Stimulated activated CD4-positive, alpha-beta T cell treated with anti-CD3 and anti-CD28 coated beads, Interleukin-1b, Interleukin-23, amount 100 ng/mL, for 48 hours (primary cell): Measurements from ENCODE around the gene IL36RN.
"Not testable (repeated sequence)": the region's sequence is repeated elsewhere in the genome, so short reads cannot be mapped to it uniquely, and the experiment has no call there.

Experiments
- DNase-seq: peaks from one replicate; pipeline ENCODE4 v3.0.0-alpha.2; 2020

The IL36RN gene

DNA sequence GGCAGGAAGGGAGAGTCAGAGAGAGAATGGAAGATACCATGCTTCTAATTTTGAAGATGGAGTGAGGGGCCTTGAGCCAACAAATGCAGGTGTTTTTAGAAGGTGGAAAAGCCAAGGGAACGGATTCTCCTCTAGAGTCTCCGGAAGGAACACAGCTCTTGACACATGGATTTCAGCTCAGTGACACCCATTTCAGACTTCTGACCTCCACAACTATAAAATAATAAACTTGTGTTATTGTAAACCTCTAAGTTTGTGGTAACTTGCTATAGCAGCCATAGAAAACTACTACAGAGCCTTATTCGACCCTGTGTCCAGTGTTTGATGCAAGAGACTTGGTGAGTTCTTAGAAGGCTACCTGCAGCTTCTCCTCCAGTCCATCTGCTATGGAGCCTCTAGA, 16.6 kb downstream of the IL36RN start:
- no peak for DNase-seq

DNA sequence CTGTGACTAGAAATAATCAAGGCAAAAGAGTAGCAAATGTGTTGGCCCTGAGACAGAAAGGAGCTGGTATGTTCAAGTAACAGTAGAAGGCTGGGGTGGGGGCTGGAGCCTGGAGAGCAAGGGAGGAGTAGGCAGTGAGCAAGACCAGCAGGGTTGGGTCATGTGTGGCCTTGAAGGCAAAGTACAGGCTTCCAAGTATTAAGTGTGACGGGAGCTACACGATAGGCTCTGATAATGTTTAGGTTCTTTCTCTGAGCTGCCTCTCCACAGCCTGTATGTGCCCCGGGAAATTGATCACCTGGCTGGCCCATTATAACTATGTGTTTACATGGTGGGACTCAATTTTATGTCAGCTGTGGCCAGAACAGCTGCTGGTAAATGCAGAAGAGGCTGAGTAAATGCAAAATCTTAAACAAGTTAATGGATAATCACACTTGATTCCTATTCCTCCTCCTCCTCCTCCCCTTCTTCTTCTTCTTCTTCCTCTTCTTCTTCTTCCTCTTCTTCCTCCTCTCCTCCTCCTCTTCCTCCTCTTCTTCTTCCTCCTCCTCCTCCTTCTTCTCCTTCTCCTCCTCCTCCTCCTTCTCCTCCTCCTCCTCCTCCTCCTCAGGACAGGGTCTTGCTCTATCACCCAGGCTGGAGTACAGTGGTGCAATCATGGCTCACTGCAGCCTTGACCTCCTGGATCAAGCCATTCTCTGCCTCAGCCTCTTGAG, 18.1 kb downstream of the IL36RN start:
- DNase-seq = no peak

GRCh38 chr2:113077921-113078320, 18.9 kb downstream of the IL36RN start:
- DNase-seq = no peak

- no peak for DNase-seq
Measured at GRCh38 chr2:113078350-113078839, 19.4 kb downstream of the IL36RN start.

GRCh38 chr2:113079131-113079530, 20.1 kb downstream of the IL36RN start:
- no peak for DNase-seq

- peak; percentile 56 for DNase-seq
Measured at GRCh38 chr2:113080134-113080533, 21.1 kb downstream of the IL36RN start.

GRCh38 chr2:113081488-113082210, 22.7 kb downstream of the IL36RN start:
- no peak for DNase-seq

GRCh38 chr2:113083296-113083695, 24.3 kb downstream of the IL36RN start:
- peak; percentile 41 for DNase-seq

DNA sequence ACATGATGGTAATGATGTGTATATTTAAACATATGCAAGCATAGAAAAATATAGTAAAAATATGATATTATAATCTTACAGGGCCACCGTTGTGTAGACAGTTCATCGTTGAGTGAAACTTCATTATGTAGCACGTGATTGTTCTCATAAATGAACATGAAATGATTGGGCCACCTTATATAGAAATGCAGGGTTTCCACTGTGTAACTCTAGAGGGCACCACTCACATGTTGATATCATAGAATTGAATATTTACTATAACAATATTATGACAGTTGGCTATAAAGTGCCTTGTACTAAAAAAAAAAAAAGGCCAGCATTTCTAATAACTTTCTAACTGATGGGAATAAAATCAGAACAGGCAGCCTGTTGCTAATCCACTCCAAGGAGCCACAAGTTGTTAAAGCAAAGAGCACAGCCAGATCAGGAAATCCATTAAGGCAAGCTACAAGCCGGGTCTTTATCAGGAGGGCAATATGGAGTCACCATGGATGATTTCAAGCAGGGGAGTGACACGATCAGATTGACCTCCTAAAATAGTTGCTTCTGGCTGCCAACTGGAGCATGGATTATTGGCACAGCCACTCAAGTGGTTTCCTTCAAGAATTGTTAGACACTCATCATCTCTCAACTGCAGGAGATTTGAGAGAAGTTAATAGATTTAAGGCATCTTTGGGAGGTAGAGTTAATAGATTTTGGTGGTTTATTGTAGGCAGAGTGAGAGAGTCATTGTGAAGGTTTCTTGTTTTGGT, 25.4 kb downstream of the IL36RN start:
- no peak for DNase-seq

DNA sequence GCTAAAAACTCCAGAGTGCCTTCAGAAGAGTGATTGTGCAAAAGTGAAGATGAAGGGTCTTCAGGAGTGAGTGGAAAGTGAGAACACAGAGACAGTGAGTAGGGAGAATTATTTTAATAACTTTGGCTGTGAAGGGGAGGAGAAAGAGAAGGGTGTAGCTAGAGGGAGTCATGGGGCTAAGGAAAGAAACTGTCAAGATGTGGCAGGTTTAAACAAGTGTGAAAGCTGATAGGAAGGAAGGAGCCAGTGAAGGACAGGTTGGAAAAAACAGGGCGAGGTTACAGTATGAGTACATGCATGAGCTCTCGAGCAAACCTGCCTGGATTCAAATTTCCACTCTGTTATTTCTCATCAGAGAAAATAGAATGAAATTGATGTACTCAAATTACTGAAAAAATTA, 26.5 kb downstream of the IL36RN start:
- DNase-seq = no peak

DNA sequence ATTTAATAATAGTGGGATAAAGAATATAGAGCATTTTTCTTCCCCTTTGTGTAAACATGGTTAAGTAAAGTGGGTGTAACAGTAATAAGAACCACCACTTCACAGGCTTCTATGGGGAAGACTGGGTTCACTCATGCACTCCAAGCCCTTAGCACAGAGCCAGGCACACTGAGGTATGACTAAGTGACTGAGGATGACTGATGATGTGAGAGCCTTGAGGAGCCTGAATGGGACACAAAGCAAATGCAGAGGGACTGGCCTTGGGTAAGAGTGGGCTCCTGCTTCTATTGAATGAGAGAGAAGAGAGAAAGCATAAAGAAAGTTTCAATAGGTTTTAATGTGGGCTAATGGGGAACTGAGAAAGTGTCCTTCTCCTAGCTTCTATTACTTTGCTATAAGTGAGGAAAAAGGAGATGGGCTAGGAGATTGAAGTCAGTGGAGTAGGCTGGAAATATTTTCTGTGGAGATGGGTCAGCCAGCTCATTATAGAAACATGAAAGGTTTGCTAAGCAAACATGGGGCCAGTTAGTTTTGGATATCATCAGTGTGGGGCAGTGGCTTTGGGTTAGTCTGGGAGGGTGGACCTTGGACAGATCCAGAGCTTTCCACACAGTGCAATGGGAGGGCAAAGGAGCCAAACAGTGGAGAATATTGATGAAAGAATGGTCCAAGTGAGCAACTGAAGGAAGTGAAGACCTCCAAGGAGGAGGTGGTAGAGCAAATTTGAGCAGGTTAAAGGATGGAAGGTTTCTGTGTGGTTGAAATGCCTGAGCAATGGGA, 29.4 kb downstream of the IL36RN start:
- DNase-seq = no peak

GRCh38 chr2:113089916-113090315, 30.9 kb downstream of the IL36RN start:
- DNase-seq = no peak

GRCh38 chr2:113091231-113091896, 32.4 kb downstream of the IL36RN start:
- DNase-seq = no peak

GRCh38 chr2:113092864-113093612, 34.0 kb downstream of the IL36RN start:
- no peak for DNase-seq

DNA sequence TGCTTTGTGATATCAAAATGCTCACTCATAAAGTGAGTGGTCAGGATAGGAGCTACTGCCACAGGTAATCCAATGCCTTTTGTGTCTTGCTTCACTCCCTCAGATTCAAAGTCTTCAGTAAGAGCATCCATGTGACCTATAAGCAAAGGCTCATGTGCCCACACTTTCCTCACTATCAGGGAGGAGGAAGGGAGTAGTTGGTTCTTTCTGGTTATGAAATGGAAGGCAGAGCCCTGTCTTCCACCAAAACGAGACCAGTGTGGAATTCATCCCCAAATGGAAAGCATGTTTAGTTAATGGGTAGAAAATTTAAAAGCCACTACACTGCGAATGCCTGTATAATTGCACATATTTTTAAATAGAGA, 34.6 kb downstream of the IL36RN start:
- DNase-seq = no peak

DNA sequence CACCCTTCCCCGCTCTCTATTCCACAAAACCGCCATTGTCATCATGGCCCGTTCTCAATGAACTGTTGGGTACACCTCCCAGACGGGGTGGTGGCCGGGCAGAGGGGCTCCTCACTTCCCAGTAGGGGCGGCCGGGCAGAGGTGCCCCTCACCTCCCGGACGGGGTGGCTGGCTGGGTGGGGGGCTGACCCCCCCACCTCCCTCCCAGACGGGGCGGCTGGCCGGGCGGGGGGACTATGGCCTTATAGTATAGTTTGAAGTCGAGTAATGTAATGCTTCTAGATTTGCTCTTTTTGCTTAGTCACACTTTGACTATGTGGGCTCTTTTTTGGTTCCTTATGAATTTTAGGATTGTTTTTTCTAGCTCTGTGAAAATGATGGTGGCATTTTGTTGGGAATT, 37.3 kb downstream of the IL36RN start:
- DNase-seq = not testable (repeated sequence)

DNA sequence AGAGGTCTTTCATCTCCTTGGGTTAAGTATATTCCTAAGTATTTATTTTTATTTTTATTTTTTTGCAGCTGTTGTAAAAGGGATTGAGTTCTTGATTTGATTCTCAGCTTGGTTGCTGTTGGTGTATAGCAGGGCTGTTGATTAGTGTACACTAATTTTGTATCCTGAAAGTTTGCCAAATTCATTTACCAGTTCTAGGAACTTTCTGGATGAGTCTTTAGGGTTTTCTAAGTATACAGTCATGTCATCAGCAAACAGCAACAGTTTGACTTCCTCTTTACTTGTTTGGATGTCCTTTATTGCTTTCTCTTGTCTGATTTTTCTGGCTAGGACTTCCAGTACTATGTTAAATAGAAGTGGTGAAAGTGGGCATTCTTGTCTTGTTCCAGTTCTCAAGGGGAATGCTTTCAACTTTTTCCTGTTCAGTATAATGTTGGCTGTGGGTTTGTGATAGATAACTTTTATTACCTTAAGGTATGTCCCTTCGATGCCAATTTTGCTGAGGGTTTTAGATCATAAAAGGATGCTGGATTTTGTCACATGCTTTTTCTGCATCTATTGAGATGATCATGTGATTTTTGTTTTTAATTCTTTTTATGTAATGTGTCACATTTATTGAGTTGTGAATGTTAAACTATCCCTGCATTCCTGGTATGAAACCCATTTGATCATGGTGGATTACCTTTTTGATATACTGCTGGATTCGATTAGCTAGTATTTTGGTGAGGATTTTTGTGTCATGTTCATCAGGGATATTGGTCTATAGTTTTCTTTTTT, 38.0 kb downstream of the IL36RN start:
- DNase-seq = not testable (repeated sequence)

- DNase-seq = no peak
Measured at GRCh38 chr2:113098041-113098440, 39.0 kb downstream of the IL36RN start.

DNA sequence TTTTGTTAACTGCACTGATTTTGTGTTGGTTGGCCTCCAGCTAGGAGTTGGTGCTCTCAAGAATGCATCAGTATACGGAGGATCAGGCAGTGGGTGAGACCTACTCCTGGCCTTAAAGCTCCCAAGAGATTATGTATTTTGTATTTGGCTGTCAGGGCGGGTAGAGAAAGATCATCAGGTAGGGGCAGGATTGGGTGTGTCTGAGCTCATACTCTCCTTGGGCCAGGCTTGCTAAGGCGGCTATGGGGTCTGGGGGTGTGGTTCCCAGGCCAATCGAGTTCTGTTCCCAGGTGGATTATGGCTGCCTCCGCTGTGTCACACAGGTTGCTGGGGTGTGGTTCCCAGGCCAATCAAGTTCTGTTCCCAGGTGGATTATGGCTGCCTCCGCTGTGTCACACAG, 39.5 kb downstream of the IL36RN start:
- DNase-seq = no peak

GRCh38 chr2:113102133-113102532, 43.1 kb downstream of the IL36RN start:
- no peak for DNase-seq

DNA sequence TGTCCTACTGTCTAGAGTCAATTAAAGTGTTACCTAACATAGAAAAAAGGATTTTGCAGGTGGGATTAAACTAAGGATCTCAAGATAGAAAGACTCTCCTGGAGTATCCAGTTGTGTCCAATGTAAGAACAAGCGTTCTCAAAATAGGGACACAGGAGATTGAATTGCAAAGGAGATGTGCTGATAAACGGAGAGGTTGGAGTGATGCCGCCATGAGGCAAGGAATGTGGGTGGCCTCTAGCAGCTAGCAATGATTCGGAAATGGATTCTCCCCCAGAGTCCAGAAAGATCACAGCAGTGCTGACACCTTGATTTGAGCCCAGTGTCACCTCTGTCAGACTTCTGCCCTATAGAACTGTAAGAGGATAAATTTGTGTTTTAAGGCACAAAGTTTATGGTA, 44.3 kb downstream of the IL36RN start:
- DNase-seq = no peak
